HL-60 (cell line): ENCODE measurements around the gene CEP89.

Source experiments
- POLR2AphosphoS5 ChIP-seq: IDR thresholded peaks from 2 replicates; pipeline ENCODE4 v1.6.1; 2012; ENCODE audit warnings: low read depth
- SPI1 ChIP-seq: IDR thresholded peaks from 2 replicates; pipeline ENCODE4 v1.6.1; 2012; ENCODE audit warnings: low read depth, mild to moderate bottlenecking, borderline replicate concordance
- TF ChIP-seq, protein P1 (sequence below): IDR thresholded peaks from one replicate; pipeline ENCODE4 v1.5.1; 2011; ENCODE audit warnings: low read length, control low read depth, inconsistent platforms; ENCODE audit not compliant: insufficient read depth

DNA sequence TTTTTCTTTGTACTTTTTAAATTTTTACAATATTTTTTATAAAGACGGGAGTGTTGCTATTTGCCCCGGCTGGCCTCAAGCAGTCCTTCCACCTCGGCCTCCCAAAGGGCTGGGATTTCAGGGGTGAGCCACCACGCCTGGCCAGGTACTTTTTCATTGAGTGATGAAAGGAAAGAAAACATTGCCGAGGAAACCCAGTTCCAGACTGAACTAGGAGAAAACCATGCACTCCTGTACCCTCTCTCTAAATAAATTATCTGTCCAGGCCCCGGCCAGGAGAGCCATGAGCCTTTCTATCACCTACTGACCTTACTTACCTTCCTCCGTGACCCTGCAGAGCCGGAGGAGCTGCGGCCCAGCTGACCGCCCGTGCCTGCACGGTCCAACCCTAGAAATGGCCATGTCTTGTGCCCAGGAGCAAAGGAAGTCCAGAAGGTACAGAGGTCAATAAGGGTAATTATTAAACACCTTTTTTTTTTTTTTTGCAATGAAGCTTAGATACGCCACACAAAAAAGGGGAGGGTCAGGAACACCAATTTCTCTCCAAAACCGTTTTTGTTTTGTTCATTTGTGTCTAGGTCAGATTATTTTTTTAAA is 102.3 kb downstream of the CEP89 start, which contains the start of gene SLC7A9:
- TF ChIP-seq POLR2AphosphoS5 (no peak), SPI1 (no peak)
- TF ChIP-seq, protein P1, sequence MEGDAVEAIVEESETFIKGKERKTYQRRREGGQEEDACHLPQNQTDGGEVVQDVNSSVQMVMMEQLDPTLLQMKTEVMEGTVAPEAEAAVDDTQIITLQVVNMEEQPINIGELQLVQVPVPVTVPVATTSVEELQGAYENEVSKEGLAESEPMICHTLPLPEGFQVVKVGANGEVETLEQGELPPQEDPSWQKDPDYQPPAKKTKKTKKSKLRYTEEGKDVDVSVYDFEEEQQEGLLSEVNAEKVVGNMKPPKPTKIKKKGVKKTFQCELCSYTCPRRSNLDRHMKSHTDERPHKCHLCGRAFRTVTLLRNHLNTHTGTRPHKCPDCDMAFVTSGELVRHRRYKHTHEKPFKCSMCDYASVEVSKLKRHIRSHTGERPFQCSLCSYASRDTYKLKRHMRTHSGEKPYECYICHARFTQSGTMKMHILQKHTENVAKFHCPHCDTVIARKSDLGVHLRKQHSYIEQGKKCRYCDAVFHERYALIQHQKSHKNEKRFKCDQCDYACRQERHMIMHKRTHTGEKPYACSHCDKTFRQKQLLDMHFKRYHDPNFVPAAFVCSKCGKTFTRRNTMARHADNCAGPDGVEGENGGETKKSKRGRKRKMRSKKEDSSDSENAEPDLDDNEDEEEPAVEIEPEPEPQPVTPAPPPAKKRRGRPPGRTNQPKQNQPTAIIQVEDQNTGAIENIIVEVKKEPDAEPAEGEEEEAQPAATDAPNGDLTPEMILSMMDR: no peak
